OCI-LY7 (cell line): ENCODE data around the gene DIAPH3. TPM values are rescaled to one million over a fixed set of nuclear protein-coding genes. Genes with fewer than 3 reads are reported as not detected.

Source experiments
- BruUV-seq: library from RNA; stranded (reverse); fragments of 400-500 nt; replicated peaks from 2 replicates; lab custom pipeline; 2021; lab: Mats Ljungman, UMichigan
- CTCF ChIA-PET: fragments of 300-600 bp; sonication (Branson Sonifier 250); formaldehyde crosslinking; loops from one replicate; lab custom pipeline; 2022; ENCODE audit warnings: antibody characterized with exemption; ENCODE audit not compliant: unreplicated experiment; lab: Charles Lee
- POLR2A ChIA-PET: fragments of 300-600 bp; sonication (Branson Sonifier 250); formaldehyde crosslinking; loops from one replicate; lab custom pipeline; 2022; ENCODE audit warnings: antibody characterized with exemption; lab: Charles Lee
- DNase-seq: peaks from one replicate; pipeline ENCODE4 v3.0.0-alpha.2; 2015; ENCODE audit warnings: low spot score
- H2AFZ ChIP-seq: fragments of 200-600 bp; sonication (generic), shearing (Covaris generic); 2 replicates; pipeline ENCODE4 v1.6.1; 2014; ENCODE audit warnings: mild to moderate bottlenecking, antibody characterized with exemption, low read length, moderate library complexity
- H3K27ac ChIP-seq: fragments of 200-600 bp; sonication (generic); 2 replicates; pipeline ENCODE4 v1.5.1; 2014; ENCODE audit warnings: mixed run types, low read depth, mild to moderate bottlenecking, moderate library complexity, low read length, inconsistent platforms; ENCODE audit not compliant: poor library complexity, severe bottlenecking
- H3K36me3 ChIP-seq: fragments of 200-600 bp; sonication (generic); 2 replicates; pipeline ENCODE4 v1.6.1; 2014; ENCODE audit warnings: mild to moderate bottlenecking, antibody characterized with exemption, low read length, moderate library complexity, mixed read lengths; ENCODE audit not compliant: insufficient read depth
- H3K4me1 ChIP-seq: fragments of 200-600 bp; sonication (generic); 2 replicates; pipeline ENCODE4 v1.5.1; 2014; ENCODE audit warnings: mild to moderate bottlenecking, low read length; ENCODE audit not compliant: insufficient read depth, poor library complexity, severe bottlenecking
- H3K4me2 ChIP-seq: fragments of 200-600 bp; sonication (generic); 2 replicates; pipeline ENCODE4 v1.6.1; 2014; ENCODE audit warnings: mild to moderate bottlenecking, low read length
- H3K4me3 ChIP-seq: fragments of 200-600 bp; sonication (generic); 2 replicates; pipeline ENCODE4 v1.5.1; 2014; ENCODE audit warnings: mild to moderate bottlenecking, low read depth, low read length; ENCODE audit not compliant: poor library complexity, severe bottlenecking
- H3K79me2 ChIP-seq: fragments of 200-600 bp; sonication (generic); 2 replicates; pipeline ENCODE4 v1.6.1; 2016; ENCODE audit warnings: low read depth, mild to moderate bottlenecking, low read length, moderate library complexity, mixed read lengths; ENCODE audit not compliant: insufficient read depth
- H3K9me2 ChIP-seq: fragments of 200-600 bp; sonication (generic); 2 replicates; pipeline ENCODE4 v1.6.1; 2016; ENCODE audit warnings: mild to moderate bottlenecking, low read length, mixed read lengths; ENCODE audit not compliant: insufficient read depth
- H3K9me3 ChIP-seq: fragments of 200-600 bp; sonication (generic); 2 replicates; pipeline ENCODE4 v1.6.1; 2014; ENCODE audit warnings: mild to moderate bottlenecking, mixed run types, low read length, mixed read lengths
- H4K20me1 ChIP-seq: fragments of 200-600 bp; sonication (generic); 2 replicates; pipeline ENCODE4 v1.6.1; 2014; ENCODE audit warnings: mild to moderate bottlenecking, antibody characterized with exemption, low read length, moderate library complexity, mixed read lengths; ENCODE audit not compliant: insufficient read depth
- EZH2phosphoT487 ChIP-seq: fragments of 200-600 bp; sonication (generic); IDR thresholded peaks from 2 replicates; pipeline ENCODE4 v1.6.1; 2018; ENCODE audit warnings: low read depth, borderline replicate concordance, mild to moderate bottlenecking, mixed run types, antibody characterized with exemption, low read length, moderate library complexity, mixed read lengths
- intact Hi-C: fragments of 100-400 bp; cut with micrococcal nuclease; formaldehyde crosslinking; loops from one replicate; pipeline ENCODE4 v1.10.0; 2022; ENCODE audit not compliant: unreplicated experiment
- total RNA-seq, 2 experiments: library from RNA; depleted of rRNA in 1 of 2; stranded (reverse); fragments of >200 nt in 1 of 2; shearing (Covaris generic) in 1 of 2; gene quantifications; 2 replicates each; pipeline ENCODE4 v1.2.3, GENCODE V29; 2014 to 2022
- TF ChIP-seq, protein P1 (sequence below): fragments of 200-600 bp; sonication (generic); conservative IDR thresholded peaks from 2 replicates; pipeline ENCODE4 v1.5.1; 2014; ENCODE audit warnings: mild to moderate bottlenecking, antibody characterized with exemption, low read length, moderate library complexity, mixed read lengths

Gene DIAPH3
- total RNA-seq, 2 experiments from 2014 or later, result 33.5 to 37.2 TPM

DNA sequence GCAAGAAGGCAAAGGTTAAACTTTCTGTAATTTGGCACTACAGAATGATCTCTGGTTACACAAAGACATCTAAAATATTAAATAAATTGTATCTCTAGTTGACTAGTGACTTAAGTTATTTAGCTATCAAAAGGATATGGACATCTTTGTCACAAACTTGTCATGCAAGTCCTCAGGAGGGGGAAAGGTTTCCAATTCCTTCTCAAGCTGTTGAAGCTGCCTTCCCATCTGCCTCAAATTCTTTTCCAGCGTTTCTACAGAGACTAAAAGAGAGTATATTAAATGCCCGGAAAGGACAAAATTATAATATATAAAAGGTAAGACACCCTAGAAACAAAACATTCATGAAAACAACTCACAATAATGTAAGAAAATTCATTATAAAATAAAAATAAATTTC, 324.5 kb downstream of the DIAPH3 start:
- Histone ChIP-seq H3K9me2 (no peaks in the 10 kb centered on the region), H3K79me2 (no peaks in the 10 kb centered on the region), H3K9me3 (no peaks in the 10 kb centered on the region), H3K4me3 (no peak overlapping the region), H2AFZ (no peak overlapping the region), H4K20me1 (no peaks in the 10 kb centered on the region), H3K4me2 (no peak overlapping the region), H3K36me3 (no peaks in the 10 kb centered on the region), H3K4me1 (no peaks in the 10 kb centered on the region), H3K27ac (no peak overlapping the region)
- BruUV-seq, result no TSS peak
- intact Hi-C loops, result no loop called here
- ChIA-PET CTCF (no interaction called here), POLR2A (interaction anchor here (0.9 kb wide), 1 partner anchor 45 kb away, joined by 3 read pairs; no protein-coding TSS in a partner anchor)
- TF ChIP-seq, protein P1, sequence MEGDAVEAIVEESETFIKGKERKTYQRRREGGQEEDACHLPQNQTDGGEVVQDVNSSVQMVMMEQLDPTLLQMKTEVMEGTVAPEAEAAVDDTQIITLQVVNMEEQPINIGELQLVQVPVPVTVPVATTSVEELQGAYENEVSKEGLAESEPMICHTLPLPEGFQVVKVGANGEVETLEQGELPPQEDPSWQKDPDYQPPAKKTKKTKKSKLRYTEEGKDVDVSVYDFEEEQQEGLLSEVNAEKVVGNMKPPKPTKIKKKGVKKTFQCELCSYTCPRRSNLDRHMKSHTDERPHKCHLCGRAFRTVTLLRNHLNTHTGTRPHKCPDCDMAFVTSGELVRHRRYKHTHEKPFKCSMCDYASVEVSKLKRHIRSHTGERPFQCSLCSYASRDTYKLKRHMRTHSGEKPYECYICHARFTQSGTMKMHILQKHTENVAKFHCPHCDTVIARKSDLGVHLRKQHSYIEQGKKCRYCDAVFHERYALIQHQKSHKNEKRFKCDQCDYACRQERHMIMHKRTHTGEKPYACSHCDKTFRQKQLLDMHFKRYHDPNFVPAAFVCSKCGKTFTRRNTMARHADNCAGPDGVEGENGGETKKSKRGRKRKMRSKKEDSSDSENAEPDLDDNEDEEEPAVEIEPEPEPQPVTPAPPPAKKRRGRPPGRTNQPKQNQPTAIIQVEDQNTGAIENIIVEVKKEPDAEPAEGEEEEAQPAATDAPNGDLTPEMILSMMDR, result no peak
- TF ChIP-seq EZH2phosphoT487, result no peak
- no peak for DNase-seq

DNA sequence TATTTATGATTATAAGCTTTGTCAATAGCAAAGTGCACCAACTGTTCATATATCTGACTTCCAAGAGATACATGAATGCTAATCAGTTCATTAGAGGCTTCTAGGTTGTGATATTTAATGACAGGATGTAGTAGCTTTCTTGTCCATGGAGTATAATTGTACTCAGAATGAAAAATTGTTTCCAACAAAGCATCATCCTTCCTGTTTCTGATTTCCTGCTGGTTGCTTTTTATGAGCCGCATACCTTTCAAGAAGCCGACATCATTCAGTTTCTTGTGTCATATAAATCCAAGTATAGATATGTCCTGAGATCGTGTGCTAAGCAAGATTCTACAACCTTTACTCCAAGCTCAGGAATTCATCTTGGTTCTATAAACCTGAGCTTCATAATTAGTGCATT, 326.6 kb downstream of the DIAPH3 start:
- ChIA-PET POLR2A (interaction anchor here (0.6 to 2.2 kb wide), 9 partner anchors 8 to 327 kb away, joined by 3 to 10 read pairs (median 3); no protein-coding TSS in a partner anchor), CTCF (no interaction called here)
- Histone ChIP-seq H3K4me3 (no peak overlapping the region), H4K20me1 (no peaks in the 10 kb centered on the region), H3K36me3 (no peaks in the 10 kb centered on the region), H3K9me3 (no peaks in the 10 kb centered on the region), H3K9me2 (no peaks in the 10 kb centered on the region), H3K4me1 (no peaks in the 10 kb centered on the region), H3K4me2 (no peak overlapping the region), H3K79me2 (no peaks in the 10 kb centered on the region), H3K27ac (no peak overlapping the region), H2AFZ (no peak overlapping the region)
- no TSS peak for BruUV-seq
- intact Hi-C loops, result no loop called here
- no peak for TF ChIP-seq EZH2phosphoT487
- TF ChIP-seq, protein P1, result no peak
- DNase-seq, result no peak

DNA sequence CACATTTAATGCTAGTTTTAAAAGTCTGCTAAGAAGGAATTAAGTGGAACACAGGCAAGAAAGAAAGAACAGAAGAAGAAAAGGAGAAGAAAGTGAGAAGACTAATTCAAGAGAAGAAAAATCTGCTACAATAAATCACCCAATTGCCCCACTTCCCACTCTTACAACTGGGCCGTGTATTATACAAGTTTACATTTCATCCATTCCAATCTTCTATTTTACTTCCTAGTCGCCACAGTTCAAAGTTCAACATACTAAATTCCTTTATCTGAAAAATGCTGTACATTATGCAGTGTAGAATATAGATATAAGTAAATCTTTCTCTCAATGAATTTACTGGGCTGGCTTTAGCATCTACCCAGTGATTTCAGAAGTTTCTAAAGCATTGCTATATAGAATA, 328.2 kb downstream of the DIAPH3 start:
- CTCF ChIA-PET, result no interaction called here
- Histone ChIP-seq H3K27ac (no peak overlapping the region), H3K79me2 (no peaks in the 10 kb centered on the region), H4K20me1 (no peaks in the 10 kb centered on the region), H3K4me2 (no peak overlapping the region), H3K4me3 (no peak overlapping the region), H2AFZ (no peak overlapping the region), H3K36me3 (no peaks in the 10 kb centered on the region), H3K9me3 (no peaks in the 10 kb centered on the region), H3K9me2 (no peaks in the 10 kb centered on the region), H3K4me1 (no peaks in the 10 kb centered on the region)
- BruUV-seq, result no TSS peak
- no peak for DNase-seq
- no peak for TF ChIP-seq EZH2phosphoT487
- TF ChIP-seq, protein P1, result no peak
- POLR2A ChIA-PET, result no interaction called here
- intact Hi-C loops, result no loop called here
